ENCODE results near the gene LRRC4C.

The LRRC4C gene

GRCh38 chr11:41282395-41282794 lies 177.1 kb downstream of the LRRC4C start:
- WGBS, 2 experiments = 93 to 95% methylated on average over 5 of the region's 5 CpGs
- H3K4me3 ChIP-seq (ENCODE audit: insufficient read depth, low read depth, low read length) = no peak overlapping the region

GRCh38 chr11:41281131-41281742 lies 178.2 kb downstream of the LRRC4C start:
- Histone ChIP-seq H3K9me3 (ENCODE audit: control insufficient read depth, low read length) (no peaks in the 10 kb centered on the region), H3K36me3 (ENCODE audit: control insufficient read depth, insufficient read depth, low read length) (no peaks in the 10 kb centered on the region), H3K27ac (ENCODE audit: insufficient read depth, low read depth, low read length, poor library complexity, severe bottlenecking) (no peak overlapping the region), H3K4me1 (ENCODE audit: control insufficient read depth, insufficient read depth, low read length) (peaks cover 5% of the 10 kb centered on the region), H3K27me3 (ENCODE audit: control insufficient read depth, insufficient read depth, low read length, poor library complexity, severe bottlenecking) (no peaks in the 10 kb centered on the region), H3K4me3 (ENCODE audit: insufficient read depth, low read depth, low read length) (no peak overlapping the region)
- 94% methylated on average over 7 of the region's 7 CpGs for WGBS, 2 experiments

More at GRCh38 chr11:41282395-41282794, 177.1 kb downstream of the LRRC4C start:
- peaks cover 5% of the 10 kb centered on the region for H3K4me1 ChIP-seq (ENCODE audit: control insufficient read depth, insufficient read depth, low read length)
- H3K36me3 ChIP-seq (ENCODE audit: control insufficient read depth, insufficient read depth, low read length) = no peaks in the 10 kb centered on the region
- H3K9me3 ChIP-seq (ENCODE audit: control insufficient read depth, low read length) = no peaks in the 10 kb centered on the region
- H3K27me3 ChIP-seq (ENCODE audit: control insufficient read depth, insufficient read depth, low read length, poor library complexity, severe bottlenecking) = no peaks in the 10 kb centered on the region
- H3K27ac ChIP-seq (ENCODE audit: insufficient read depth, low read depth, low read length, poor library complexity, severe bottlenecking) = no peak overlapping the region

DNA sequence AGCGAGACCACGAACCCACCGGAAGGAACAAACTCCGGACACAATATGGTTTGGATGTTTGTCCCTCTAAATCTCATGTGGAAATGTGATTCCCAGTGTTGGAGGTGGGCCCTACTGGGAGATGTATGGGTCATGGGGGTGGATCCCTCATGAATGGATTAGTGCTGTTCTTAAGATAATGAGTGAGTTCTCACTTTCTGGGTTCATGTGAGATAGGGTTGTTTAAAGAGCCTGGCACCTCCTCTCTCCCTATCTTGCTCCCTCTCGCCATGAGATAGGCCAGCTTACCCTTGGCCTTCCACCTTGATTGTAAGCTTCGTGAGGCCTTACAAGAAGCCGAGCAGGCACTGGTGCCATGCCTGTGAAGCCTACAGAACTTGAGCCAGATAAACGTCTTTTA lies 184.6 kb downstream of the LRRC4C start:
- WGBS, 2 experiments = 93 to 94% methylated on average over 8 of the region's 8 CpGs
- Histone ChIP-seq H3K27ac (ENCODE audit: insufficient read depth, low read depth, low read length, poor library complexity, severe bottlenecking) (no peak overlapping the region), H3K4me1 (ENCODE audit: control insufficient read depth, insufficient read depth, low read length) (no peaks in the 10 kb centered on the region), H3K4me3 (ENCODE audit: insufficient read depth, low read depth, low read length) (no peak overlapping the region), H3K9me3 (ENCODE audit: control insufficient read depth, low read length) (no peaks in the 10 kb centered on the region), H3K27me3 (ENCODE audit: control insufficient read depth, insufficient read depth, low read length, poor library complexity, severe bottlenecking) (no peaks in the 10 kb centered on the region), H3K36me3 (ENCODE audit: control insufficient read depth, insufficient read depth, low read length) (no peaks in the 10 kb centered on the region)

DNA sequence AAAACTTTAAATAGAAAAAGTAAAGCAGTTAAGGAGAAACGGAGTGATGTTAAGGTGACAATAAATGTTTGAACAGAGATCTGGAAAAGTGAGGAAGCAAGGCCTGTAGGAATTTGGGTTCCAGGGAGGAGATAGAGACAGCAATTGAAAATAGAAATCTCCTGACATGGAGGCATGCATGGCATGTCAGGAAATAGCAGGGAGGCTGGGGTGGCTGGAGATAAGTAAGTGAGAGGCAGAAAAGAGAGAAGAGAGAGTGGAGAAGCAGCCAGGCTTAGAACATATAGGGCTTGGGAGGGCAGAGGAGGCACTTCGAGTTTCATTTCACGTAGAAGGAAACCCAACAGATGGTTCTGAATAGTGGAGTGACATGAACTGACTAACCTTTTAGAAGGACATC lies 185.5 kb downstream of the LRRC4C start:
- WGBS, 2 experiments = 94 to 97% methylated on average over 3 of the region's 3 CpGs
- Histone ChIP-seq H3K4me1 (ENCODE audit: control insufficient read depth, insufficient read depth, low read length) (no peaks in the 10 kb centered on the region), H3K9me3 (ENCODE audit: control insufficient read depth, low read length) (no peaks in the 10 kb centered on the region), H3K4me3 (ENCODE audit: insufficient read depth, low read depth, low read length) (no peak overlapping the region), H3K27ac (ENCODE audit: insufficient read depth, low read depth, low read length, poor library complexity, severe bottlenecking) (no peak overlapping the region), H3K36me3 (ENCODE audit: control insufficient read depth, insufficient read depth, low read length) (no peaks in the 10 kb centered on the region), H3K27me3 (ENCODE audit: control insufficient read depth, insufficient read depth, low read length, poor library complexity, severe bottlenecking) (no peaks in the 10 kb centered on the region)

- Histone ChIP-seq H3K36me3 (ENCODE audit: control insufficient read depth, insufficient read depth, low read length) (no peaks in the 10 kb centered on the region), H3K4me1 (ENCODE audit: control insufficient read depth, insufficient read depth, low read length) (no peaks in the 10 kb centered on the region), H3K9me3 (ENCODE audit: control insufficient read depth, low read length) (no peaks in the 10 kb centered on the region), H3K27ac (ENCODE audit: insufficient read depth, low read depth, low read length, poor library complexity, severe bottlenecking) (no peak overlapping the region), H3K27me3 (ENCODE audit: control insufficient read depth, insufficient read depth, low read length, poor library complexity, severe bottlenecking) (no peaks in the 10 kb centered on the region), H3K4me3 (ENCODE audit: insufficient read depth, low read depth, low read length) (no peak overlapping the region)
- 92 to 96% methylated on average over 3 of the region's 5 CpGs for WGBS, 2 experiments
Observed at GRCh38 chr11:41267451-41267850, 192.0 kb downstream of the LRRC4C start.

DNA sequence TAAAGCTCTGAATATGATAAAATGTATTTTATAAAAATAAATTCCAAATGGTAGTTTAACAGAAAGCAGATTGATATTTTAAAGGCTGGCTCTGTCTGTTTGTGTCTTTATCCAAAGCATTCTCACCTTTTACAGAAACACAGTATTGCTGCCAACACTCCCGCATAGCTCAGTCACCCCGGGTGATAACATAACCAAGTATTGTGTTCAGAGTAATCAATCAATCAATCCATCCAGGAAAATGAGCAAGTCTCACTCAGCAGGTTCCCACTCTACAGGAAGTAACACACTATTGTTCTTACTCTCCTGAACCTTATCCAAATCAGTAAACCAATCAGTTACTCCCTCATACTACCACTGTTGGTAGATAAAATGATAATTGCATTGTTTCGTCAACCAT lies 203.4 kb downstream of the LRRC4C start:
- no peak overlapping the region for H3K27ac ChIP-seq (ENCODE audit: insufficient read depth, low read depth, low read length, poor library complexity, severe bottlenecking)
- H3K9me3 ChIP-seq (ENCODE audit: control insufficient read depth, low read length) = no peaks in the 10 kb centered on the region
- H3K36me3 ChIP-seq (ENCODE audit: control insufficient read depth, insufficient read depth, low read length) = no peaks in the 10 kb centered on the region
- no peak overlapping the region for H3K4me3 ChIP-seq (ENCODE audit: insufficient read depth, low read depth, low read length)
- H3K27me3 ChIP-seq (ENCODE audit: control insufficient read depth, insufficient read depth, low read length, poor library complexity, severe bottlenecking) = no peaks in the 10 kb centered on the region
- WGBS, 2 experiments = 78 to 92% methylated on average over 3 of the region's 3 CpGs
- H3K4me1 ChIP-seq (ENCODE audit: control insufficient read depth, insufficient read depth, low read length) = no peaks in the 10 kb centered on the region

GRCh38 chr11:41254966-41255365 lies 204.5 kb downstream of the LRRC4C start:
- 91 to 100% methylated on average over 1 of the region's 2 CpGs for WGBS, 2 experiments
- Histone ChIP-seq H3K4me3 (ENCODE audit: insufficient read depth, low read depth, low read length) (no peak overlapping the region), H3K27me3 (ENCODE audit: control insufficient read depth, insufficient read depth, low read length, poor library complexity, severe bottlenecking) (no peaks in the 10 kb centered on the region), H3K36me3 (ENCODE audit: control insufficient read depth, insufficient read depth, low read length) (no peaks in the 10 kb centered on the region), H3K27ac (ENCODE audit: insufficient read depth, low read depth, low read length, poor library complexity, severe bottlenecking) (no peak overlapping the region), H3K4me1 (ENCODE audit: control insufficient read depth, insufficient read depth, low read length) (no peaks in the 10 kb centered on the region), H3K9me3 (ENCODE audit: control insufficient read depth, low read length) (no peaks in the 10 kb centered on the region)

DNA sequence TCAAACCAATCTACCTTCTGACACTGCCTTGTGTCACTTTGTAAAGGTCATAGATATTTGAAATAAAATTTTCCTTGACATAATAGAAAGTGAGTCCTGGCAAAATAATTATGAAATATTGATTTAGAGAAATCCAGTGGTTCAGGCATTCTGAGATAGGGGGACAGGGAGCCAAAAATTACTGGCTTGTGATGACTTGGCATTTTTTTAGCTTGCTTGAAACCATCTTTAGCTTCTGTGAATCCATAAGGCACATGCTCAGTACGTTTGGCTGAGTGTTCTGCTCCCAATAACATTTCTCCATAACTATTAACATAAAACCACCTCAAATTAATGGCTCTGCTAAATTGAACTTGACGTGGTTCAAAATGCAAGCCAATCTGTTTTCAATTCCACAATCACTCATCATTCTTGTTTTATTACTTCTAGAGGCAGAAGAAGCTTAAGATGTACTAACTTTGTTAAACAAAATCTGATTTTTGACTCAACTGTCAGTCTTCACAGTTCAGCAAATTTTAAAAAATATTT lies 209.0 kb downstream of the LRRC4C start:
- no peaks in the 10 kb centered on the region for H3K9me3 ChIP-seq (ENCODE audit: control insufficient read depth, low read length)
- no peaks in the 10 kb centered on the region for H3K27me3 ChIP-seq (ENCODE audit: control insufficient read depth, insufficient read depth, low read length, poor library complexity, severe bottlenecking)
- 91 to 92% methylated on average over 2 of the region's 2 CpGs for WGBS, 2 experiments
- H3K36me3 ChIP-seq (ENCODE audit: control insufficient read depth, insufficient read depth, low read length) = no peaks in the 10 kb centered on the region
- H3K4me3 ChIP-seq (ENCODE audit: insufficient read depth, low read depth, low read length) = no peak overlapping the region
- no peaks in the 10 kb centered on the region for H3K4me1 ChIP-seq (ENCODE audit: control insufficient read depth, insufficient read depth, low read length)
- H3K27ac ChIP-seq (ENCODE audit: insufficient read depth, low read depth, low read length, poor library complexity, severe bottlenecking) = no peak overlapping the region

GRCh38 chr11:41247621-41248020 lies 211.8 kb downstream of the LRRC4C start:
- no peaks in the 10 kb centered on the region for H3K4me1 ChIP-seq (ENCODE audit: control insufficient read depth, insufficient read depth, low read length)
- H3K27ac ChIP-seq (ENCODE audit: insufficient read depth, low read depth, low read length, poor library complexity, severe bottlenecking) = no peak overlapping the region
- H3K9me3 ChIP-seq (ENCODE audit: control insufficient read depth, low read length) = no peaks in the 10 kb centered on the region
- no peaks in the 10 kb centered on the region for H3K36me3 ChIP-seq (ENCODE audit: control insufficient read depth, insufficient read depth, low read length)
- H3K27me3 ChIP-seq (ENCODE audit: control insufficient read depth, insufficient read depth, low read length, poor library complexity, severe bottlenecking) = no peaks in the 10 kb centered on the region
- 94 to 98% methylated on average over 5 of the region's 5 CpGs for WGBS, 2 experiments
- H3K4me3 ChIP-seq (ENCODE audit: insufficient read depth, low read depth, low read length) = no peak overlapping the region

DNA sequence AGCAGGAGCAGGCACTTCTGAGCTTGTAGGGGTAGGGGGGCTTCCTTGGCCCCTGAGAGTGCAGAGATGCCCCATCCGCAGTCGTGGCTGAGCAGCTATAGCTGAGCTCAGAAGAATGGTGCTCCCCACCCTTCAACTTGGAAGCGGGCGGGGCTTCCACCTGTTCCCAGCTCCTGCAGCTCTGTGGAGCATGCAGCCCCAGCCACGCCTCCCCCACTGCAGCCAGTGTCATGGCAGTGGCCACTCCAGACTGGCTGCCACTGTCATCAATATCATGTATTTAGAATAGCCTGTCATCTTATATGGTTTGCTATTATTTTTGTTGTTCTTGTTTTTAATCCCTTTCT lies 213.1 kb downstream of the LRRC4C start:
- Histone ChIP-seq H3K27ac (ENCODE audit: insufficient read depth, low read depth, low read length, poor library complexity, severe bottlenecking) (no peak overlapping the region), H3K4me3 (ENCODE audit: insufficient read depth, low read depth, low read length) (no peak overlapping the region), H3K4me1 (ENCODE audit: control insufficient read depth, insufficient read depth, low read length) (no peaks in the 10 kb centered on the region), H3K9me3 (ENCODE audit: control insufficient read depth, low read length) (no peaks in the 10 kb centered on the region), H3K27me3 (ENCODE audit: control insufficient read depth, insufficient read depth, low read length, poor library complexity, severe bottlenecking) (no peaks in the 10 kb centered on the region), H3K36me3 (ENCODE audit: control insufficient read depth, insufficient read depth, low read length) (no peaks in the 10 kb centered on the region)
- WGBS, 2 experiments = 93 to 96% methylated on average over 5 of the region's 5 CpGs
